HG03469 (cell line): ENCODE data around the gene GRIP1.

Experiments
- ATAC-seq: cut with Tn5 transposase; IDR thresholded peaks from one replicate; pipeline ENCODE4 v1.9.1; 2021; ENCODE audit warnings: mild to moderate bottlenecking, moderate library complexity, moderate number of reproducible peaks; ENCODE audit not compliant: unreplicated experiment

GRIP1 gene

GRCh38 chr12:66653796-66654195, 25.1 kb downstream of the GRIP1 start:
- no peak for ATAC-seq

GRCh38 chr12:66648033-66648735, 30.7 kb downstream of the GRIP1 start:
- no peak for ATAC-seq

GRCh38 chr12:66647034-66647691, 31.7 kb downstream of the GRIP1 start:
- no peak for ATAC-seq

GRCh38 chr12:66644151-66644550, 34.7 kb downstream of the GRIP1 start:
- ATAC-seq = no peak

- ATAC-seq = no peak
Measured at GRCh38 chr12:66640691-66641460, 38.0 kb downstream of the GRIP1 start.

- no peak for ATAC-seq
Measured at GRCh38 chr12:66638666-66639065, 40.2 kb downstream of the GRIP1 start.

- no peak for ATAC-seq
Measured at GRCh38 chr12:66637699-66638301, 41.1 kb downstream of the GRIP1 start.

- ATAC-seq = no peak
Measured at GRCh38 chr12:66636771-66637170, 42.1 kb downstream of the GRIP1 start.

- no peak for ATAC-seq
Measured at GRCh38 chr12:66633676-66634075, 45.2 kb downstream of the GRIP1 start.

GRCh38 chr12:66629138-66629870, 49.6 kb downstream of the GRIP1 start:
- ATAC-seq = no peak

GRCh38 chr12:66627988-66628317, 50.9 kb downstream of the GRIP1 start:
- ATAC-seq = no peak

GRCh38 chr12:66627270-66627987, 51.4 kb downstream of the GRIP1 start:
- no peak for ATAC-seq

GRCh38 chr12:66624806-66625205, 54.1 kb downstream of the GRIP1 start:
- ATAC-seq = peak; percentile 77

- ATAC-seq = no peak
Measured at GRCh38 chr12:66623455-66623854, 55.4 kb downstream of the GRIP1 start.

- no peak for ATAC-seq
Measured at GRCh38 chr12:66620688-66621087, 58.2 kb downstream of the GRIP1 start.

- no peak for ATAC-seq
Measured at GRCh38 chr12:66620026-66620425, 58.9 kb downstream of the GRIP1 start.

GRCh38 chr12:66617991-66618390, 60.9 kb downstream of the GRIP1 start:
- no peak for ATAC-seq

- no peak for ATAC-seq
Measured at GRCh38 chr12:66612090-66612775, 66.6 kb downstream of the GRIP1 start.

GRCh38 chr12:66607147-66607546, 71.7 kb downstream of the GRIP1 start:
- ATAC-seq = no peak

GRCh38 chr12:66605293-66605692, 73.6 kb downstream of the GRIP1 start:
- no peak for ATAC-seq
